Mucosa of gallbladder (tissue), 1 donor: Measurements from ENCODE around the gene ZNF778. TPM values are rescaled to one million over a fixed set of nuclear protein-coding genes. Genes with fewer than 3 reads are reported as not detected.

Experiments
- DNase-seq: peaks from one replicate; pipeline ENCODE4 v3.0.0-alpha.2; 2020; ENCODE audit warnings: low spot score
- total RNA-seq: library from RNA; stranded (reverse); gene quantifications from one replicate; pipeline ENCODE4 v1.2.1, GENCODE V29; 2021
- donor health status: DM: no; HTN: no; CAD: no.

Gene ZNF778
- total RNA-seq, 1 donor from 2014 or later: 13.2 TPM

DNA sequence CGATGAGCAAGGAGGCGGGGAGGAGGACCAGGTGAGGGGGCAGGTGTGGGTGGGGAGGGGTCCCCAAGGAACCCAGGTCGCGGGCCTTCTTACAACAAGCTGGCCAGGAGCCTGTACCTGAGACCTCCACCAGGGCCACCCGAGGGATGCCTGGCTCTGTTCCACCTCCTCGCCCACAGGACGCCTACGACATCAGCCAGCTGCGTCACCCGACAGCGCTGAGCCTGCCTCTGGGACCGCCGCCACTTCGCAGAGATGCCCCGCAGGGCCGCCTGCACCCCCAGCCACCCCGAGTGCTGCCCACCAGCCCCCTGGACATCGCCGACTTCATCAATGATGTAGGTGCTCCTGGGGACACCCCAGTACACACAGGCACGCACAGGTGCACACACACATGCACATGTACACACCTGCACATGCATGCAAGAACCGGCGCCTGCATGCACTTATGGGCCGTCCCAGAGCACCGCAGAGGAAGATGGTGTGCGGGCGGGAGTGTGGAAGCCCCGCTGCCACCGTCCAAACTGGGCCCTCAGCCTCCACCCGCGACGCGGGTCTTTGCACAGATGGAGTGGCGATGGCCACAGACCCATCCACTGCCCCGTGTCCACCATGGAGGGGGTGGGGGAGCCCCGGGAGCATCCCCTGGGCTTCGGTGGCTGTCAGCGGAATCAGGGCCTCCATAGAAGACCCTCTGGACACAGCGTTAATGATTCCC is 23.8 kb upstream of the ZNF778 start:
- DNase-seq: no peak

DNA sequence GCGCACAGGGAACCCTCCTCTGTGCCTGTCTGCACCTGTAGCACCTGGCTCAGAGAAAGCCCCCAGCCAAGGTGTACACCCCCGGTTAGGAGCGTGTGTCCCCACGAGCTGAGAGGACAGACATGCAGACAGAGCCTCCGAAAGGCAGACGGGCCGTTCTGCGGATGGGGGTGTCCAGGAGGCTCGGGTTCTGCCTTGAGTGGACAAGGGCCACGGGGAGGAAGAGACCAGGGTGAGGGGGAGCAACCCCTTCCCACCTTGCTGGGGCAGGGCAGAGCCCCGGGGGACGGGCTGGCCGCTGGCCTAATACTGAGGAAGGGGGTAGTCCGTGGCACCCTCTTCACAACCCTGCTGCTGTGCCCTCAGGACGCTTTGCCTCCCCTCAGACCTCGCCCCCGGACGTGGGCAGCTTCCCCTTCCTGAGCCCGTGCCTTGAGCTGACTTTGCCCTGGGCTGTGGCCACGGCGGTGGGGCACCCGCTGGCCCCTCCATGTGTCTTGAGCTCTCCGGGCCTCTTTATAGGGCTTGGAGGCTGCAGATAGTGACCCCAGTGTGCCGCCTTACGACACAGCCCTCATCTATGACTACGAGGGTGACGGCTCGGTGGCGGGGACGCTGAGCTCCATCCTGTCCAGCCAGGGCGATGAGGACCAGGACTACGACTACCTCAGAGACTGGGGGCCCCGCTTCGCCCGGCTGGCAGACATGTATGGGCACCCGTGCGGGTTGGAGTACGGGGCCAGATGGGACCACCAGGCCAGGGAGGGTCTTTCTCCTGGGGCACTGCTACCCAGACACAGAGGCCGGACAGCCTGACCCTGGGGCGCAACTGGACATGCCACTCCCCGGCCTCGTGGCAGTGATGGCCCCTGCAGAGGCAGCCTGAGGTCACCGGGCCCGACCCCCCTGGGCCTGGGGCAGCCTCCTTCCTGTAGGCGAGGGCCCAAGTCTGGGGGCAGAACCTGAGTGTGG is 22.9 kb upstream of the ZNF778 start:
- no peak for DNase-seq

GRCh38 chr16:89195521-89196171 is 21.9 kb upstream of the ZNF778 start:
- no peak for DNase-seq

GRCh38 chr16:89197033-89197632 is 20.4 kb upstream of the ZNF778 start:
- no peak for DNase-seq

DNA sequence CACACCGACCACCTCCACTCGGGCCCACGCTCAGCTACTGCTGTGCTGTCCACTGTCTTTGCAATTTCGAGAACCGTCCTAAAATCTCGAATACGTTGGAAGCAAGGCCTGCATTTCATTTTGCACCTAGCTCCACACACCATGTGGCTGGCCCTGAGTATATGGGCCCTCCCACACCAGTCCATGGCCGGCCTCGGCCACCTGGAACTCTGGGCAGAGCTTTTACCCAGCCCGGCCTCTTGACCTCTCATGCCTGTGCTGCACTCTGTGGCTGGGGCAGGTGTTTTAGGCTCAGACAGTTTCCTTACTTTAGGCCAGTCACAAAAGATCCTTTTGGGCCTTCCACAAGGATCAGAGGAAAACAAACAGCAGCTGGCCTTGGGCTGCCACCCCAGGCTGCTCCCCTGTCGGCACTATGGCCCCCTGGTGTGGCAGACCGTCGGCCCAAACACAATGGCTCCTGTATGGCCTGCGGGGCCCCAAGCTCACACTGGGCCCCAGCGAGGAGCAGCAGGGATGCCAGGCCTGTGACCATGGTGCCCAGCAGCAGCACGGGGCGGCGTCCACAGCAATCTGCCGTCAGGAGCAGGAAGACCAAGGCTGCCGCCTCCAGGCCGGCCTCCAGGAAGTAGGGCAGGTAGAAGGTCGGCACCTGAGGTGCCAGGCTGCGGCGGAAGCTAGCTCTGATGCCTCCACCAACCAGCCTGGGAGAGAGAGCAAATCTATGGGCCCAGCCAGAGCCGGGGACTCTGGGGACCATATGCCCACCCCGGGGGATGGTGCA is 19.7 kb upstream of the ZNF778 start:
- no peak for DNase-seq

- DNase-seq: no peak
Observed at GRCh38 chr16:89198417-89199240, 18.9 kb upstream of the ZNF778 start.

GRCh38 chr16:89199241-89200123 is 18.0 kb upstream of the ZNF778 start:
- DNase-seq: no peak

- DNase-seq: no peak
Observed at GRCh38 chr16:89200124-89200849, 17.2 kb upstream of the ZNF778 start, which contains the start of gene SLC22A31. Gene SLC22A31 (minus strand): TSS chr16:89200537. CDS start chr16:89200501, 36 bp downstream.

- DNase-seq: no peak
Observed at GRCh38 chr16:89200850-89201411, 16.6 kb upstream of the ZNF778 start.

- DNase-seq: peak; percentile 85
Observed at GRCh38 chr16:89201439-89202377, 15.8 kb upstream of the ZNF778 start.

DNA sequence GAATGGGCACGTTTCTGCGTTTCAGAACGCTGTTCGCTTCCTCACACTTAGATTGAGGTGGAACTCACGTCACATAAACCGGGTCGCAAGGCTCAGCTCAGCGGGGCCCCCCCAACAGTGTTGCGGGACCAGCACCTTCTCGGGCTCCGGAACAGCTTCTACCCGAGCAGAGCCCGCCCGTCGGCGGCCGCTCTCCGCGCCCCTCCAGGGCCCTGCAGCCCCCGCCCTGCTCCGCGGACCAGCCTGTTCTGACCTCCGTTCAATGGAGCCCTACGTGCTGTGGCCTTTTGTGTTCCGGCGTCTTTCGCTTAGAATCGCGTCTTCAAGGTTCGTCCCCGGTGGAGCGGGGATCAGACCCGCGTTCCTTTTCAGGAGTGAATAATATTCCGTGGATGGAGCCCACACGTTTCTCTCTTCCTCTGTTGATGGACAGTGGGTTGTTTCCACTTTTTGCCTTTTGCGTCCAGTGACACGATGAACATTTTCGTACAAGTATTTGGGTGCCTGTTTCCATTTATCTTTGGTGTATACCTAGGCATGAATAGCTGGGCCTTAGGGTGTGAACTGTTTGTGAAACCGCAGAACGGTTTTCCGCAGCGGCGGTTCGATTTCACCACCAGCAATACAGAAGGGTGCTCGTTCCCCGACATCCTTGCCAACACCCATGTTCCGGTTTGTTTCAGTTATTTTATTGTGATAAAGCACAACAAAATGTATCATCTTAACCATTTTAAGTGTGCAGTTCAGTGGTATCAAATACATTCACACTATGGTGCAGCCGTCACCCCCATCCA is 14.9 kb upstream of the ZNF778 start:
- DNase-seq: no peak

- DNase-seq: no peak
Observed at GRCh38 chr16:89207993-89208392, 9.5 kb upstream of the ZNF778 start.

GRCh38 chr16:89209522-89210044 is 7.9 kb upstream of the ZNF778 start:
- DNase-seq: no peak

DNA sequence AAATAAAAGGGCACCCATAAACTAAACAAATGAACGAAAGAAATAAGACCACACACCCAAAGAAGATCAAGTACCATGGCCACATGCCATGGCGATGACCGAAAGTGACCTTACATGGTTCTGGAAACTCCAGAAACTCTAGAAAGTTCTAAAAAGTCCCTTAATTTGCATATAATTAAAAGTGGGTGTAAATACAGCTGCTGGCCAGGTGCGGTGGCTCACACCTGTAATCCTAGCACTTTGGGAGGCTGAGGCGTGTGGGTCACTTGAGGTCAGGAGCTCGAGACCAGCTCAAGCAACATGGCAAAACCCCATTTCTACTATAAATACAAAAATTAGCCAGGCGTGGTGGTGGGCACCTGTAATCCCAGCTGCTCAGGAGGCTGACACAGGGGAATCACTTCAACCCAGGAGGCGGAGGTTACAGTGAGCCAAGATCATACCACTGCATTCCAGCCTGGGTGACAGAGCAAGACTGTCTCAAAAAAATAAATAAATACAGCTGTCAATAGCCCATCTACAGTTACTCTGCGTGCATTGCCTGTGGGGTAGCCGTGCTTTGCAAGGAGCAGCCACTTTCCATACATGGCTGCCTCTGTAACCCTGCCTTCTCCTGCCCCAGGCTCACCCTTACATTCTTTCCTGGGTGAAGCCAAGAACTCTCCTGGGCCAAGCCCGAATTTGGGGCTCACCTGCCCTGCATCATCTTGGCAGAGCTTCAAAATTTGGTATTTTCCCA is 7.2 kb upstream of the ZNF778 start:
- no peak for DNase-seq

DNA sequence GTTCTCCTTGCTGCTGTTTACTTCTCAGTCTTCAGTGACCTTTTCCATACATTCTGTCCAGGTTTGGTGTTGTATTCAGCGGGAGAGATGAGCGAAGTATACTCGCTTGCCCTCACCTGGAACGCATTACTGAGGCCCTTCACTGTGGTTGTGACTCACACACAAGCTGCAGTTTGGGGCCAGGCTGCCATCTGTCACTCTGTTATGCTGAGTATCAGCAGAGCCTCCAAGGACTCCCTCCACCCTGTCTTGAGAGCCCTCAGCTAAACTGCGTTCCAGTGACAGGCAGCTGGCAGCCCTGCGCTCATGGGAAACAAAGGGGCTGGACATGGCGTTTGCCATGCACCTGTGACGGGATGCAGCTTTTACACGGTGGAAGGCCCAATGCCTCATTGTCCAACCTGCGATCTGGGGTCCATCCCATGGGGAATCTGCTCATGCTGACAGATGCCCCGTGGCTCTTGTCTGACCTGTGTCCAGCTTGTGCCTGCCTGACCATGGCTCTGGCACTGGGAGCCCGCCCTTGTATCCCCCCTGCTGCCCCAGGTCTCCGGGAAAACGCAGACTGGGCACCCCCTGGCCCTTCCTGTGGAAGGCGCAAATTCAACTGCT is 6.5 kb upstream of the ZNF778 start:
- no peak for DNase-seq
